Vagina (tissue), 2 donors: ENCODE measurements around the gene TRIM33.

Experiments used
- CTCF ChIP-seq, 3 experiments: fragments of 450-650 bp in 2 of 3; fragments of 200-600 bp in 1 of 3; sonication (generic) in 1 of 3; IDR thresholded peaks; one replicate each; pipeline ENCODE4 v1.5.1; 2017 to 2019; ENCODE audit warnings: antibody characterized with exemption in 3 of 3, mild to moderate bottlenecking in 2 of 3, moderate library complexity in 2 of 3
- POLR2A ChIP-seq, 2 donors: fragments of 450-650 bp; IDR thresholded peaks; one replicate each; pipeline ENCODE4 v1.6.1; 2017; ENCODE audit warnings: antibody characterized with exemption in 2 of 2, mild to moderate bottlenecking in 2 of 2, moderate library complexity in 2 of 2
- POLR2AphosphoS5 ChIP-seq, 2 donors: sonication (generic); formaldehyde crosslinking; IDR thresholded peaks; one replicate each; pipeline ENCODE4 v1.9.0; 2017; ENCODE audit warnings: antibody characterized with exemption in 2 of 2, mild to moderate bottlenecking in 2 of 2, low read depth in 1 of 2; ENCODE audit not compliant: insufficient read depth in 1 of 2

- TF ChIP-seq CTCF (IDR thresholded peaks at IDR 0.05) (no peak), POLR2A (IDR thresholded peaks at IDR 0.05) (no peak), POLR2AphosphoS5 (IDR thresholded peaks at IDR 0.05; ENCODE audit: insufficient read depth in 1 of 2, low read depth in 1 of 2) (peak in 1 of 2 donors; percentile 35)
Measured at GRCh38 chr1:114510274-114511031, 550 bp downstream of the TRIM33 start.
